ENCODE data around the gene KLF2. TPM values are rescaled to one million over a fixed set of nuclear protein-coding genes. Genes with fewer than 3 reads are reported as not detected.
"Not testable (repeated sequence)": the region's sequence is repeated elsewhere in the genome, so short reads cannot be mapped to it uniquely, and the experiment has no call there.

Gene KLF2
- total RNA-seq, 1 experiment from 2014 or later = 3.0 TPM

GRCh38 chr19:16304511-16304910, 20.1 kb upstream of the KLF2 start:
- in situ Hi-C loops (cut with HindIII; ENCODE audit: low pct_unique_long_range_greater_than_20kb, low sequenced_read_pairs); DNase-seq (ENCODE audit: low read depth): not testable (repeated sequence)

GRCh38 chr19:16305060-16305459, 19.6 kb upstream of the KLF2 start:
- in situ Hi-C loops (cut with HindIII; ENCODE audit: low pct_unique_long_range_greater_than_20kb, low sequenced_read_pairs); DNase-seq (ENCODE audit: low read depth): not testable (repeated sequence)

DNA sequence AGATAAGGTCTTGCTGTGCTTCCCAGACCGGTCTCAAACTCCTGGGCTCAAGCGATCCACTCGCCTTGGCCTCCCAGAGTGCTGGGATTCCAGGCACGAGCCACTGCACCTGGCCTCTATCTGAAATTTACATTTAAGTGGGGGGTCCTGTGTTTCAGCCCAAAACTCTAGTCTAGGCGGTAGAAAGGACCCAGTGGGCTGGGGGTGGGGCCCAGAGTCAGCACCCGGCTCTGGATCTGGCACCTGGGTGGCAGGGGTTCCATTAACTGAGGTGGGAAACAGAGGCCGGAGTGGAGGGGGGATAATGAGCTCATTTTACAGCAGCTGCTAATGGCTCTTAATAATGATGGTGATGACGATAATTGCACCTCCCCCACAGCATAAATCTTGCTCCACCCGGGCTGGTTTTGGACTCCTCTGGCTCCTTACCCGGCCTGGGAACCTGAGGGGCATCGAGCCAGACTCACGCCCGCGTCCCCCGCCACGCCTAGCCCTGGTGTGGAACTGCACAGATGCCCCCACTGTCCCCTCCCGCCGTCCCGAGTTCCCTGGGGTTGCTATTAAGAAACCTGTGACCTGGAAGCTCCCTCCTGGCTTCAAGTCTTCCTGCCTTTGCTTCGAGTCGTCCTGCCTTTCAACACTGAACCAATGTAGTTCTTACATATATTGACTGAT, 17.8 kb upstream of the KLF2 start:
- in situ Hi-C loops (cut with HindIII; ENCODE audit: low pct_unique_long_range_greater_than_20kb, low sequenced_read_pairs) = no loop called here
- DNase-seq (ENCODE audit: low read depth) = no peak

GRCh38 chr19:16308081-16308480, 16.5 kb upstream of the KLF2 start:
- in situ Hi-C loops (cut with HindIII; ENCODE audit: low pct_unique_long_range_greater_than_20kb, low sequenced_read_pairs) = no loop called here

DNA sequence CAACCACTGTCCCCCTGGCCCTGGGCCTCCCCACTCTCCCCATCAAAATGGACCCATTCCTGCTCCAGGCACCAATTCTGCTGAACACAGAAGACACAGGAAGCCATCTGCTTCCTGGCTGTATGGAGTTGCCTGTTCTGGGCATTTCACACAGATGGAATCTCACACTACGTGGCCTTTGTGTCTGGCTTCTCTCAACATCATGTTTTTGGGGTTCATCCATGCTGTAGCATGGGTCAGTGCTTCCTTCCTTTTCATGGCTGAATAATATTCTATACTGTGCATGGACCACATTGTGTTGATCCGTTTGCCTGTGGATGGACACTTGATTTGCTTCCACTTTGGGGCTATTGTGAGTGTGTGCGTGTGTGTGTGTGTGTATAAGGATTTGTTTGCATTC, 15.0 kb upstream of the KLF2 start:
- DNase-seq (ENCODE audit: low read depth) = no peak
- in situ Hi-C loops (cut with HindIII; ENCODE audit: low pct_unique_long_range_greater_than_20kb, low sequenced_read_pairs) = no loop called here

More at GRCh38 chr19:16308081-16308480, 16.5 kb upstream of the KLF2 start:
- DNase-seq (ENCODE audit: low read depth) = no peak

GRCh38 chr19:16315825-16316505, 8.7 kb upstream of the KLF2 start:
- in situ Hi-C loops (cut with HindIII; ENCODE audit: low pct_unique_long_range_greater_than_20kb, low sequenced_read_pairs) = no loop called here
- DNase-seq (ENCODE audit: low read depth) = no peak

GRCh38 chr19:16316506-16316882, 8.1 kb upstream of the KLF2 start:
- no peak for DNase-seq (ENCODE audit: low read depth)
- in situ Hi-C loops (cut with HindIII; ENCODE audit: low pct_unique_long_range_greater_than_20kb, low sequenced_read_pairs) = no loop called here

DNA sequence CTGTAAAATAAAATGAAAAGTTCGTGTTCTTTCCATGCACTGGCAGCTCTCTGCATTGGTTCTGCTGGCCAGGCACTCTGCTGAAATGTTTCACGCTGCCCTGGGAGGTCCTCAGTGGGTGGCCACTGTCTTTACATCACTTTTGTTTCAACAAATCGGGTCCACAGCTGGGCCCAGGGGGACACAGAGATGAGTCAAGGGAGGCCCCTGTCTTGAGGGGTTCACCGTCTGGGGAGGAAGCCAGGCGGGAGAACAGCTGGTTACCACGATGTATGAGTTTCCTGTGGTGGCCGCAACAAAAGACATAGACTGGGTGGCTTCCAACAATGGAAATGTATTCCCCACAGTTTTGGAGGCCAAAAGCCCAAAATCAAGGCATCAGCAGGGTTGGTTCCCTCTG, 5.1 kb upstream of the KLF2 start:
- no peak for DNase-seq (ENCODE audit: low read depth)

GRCh38 chr19:16320987-16321386, 3.6 kb upstream of the KLF2 start:
- no peak for DNase-seq (ENCODE audit: low read depth)
- in situ Hi-C loops (cut with HindIII; ENCODE audit: low pct_unique_long_range_greater_than_20kb, low sequenced_read_pairs) = no loop called here

More for the DNA sequence above, 5.1 kb upstream of the KLF2 start:
- in situ Hi-C loops (cut with HindIII; ENCODE audit: low pct_unique_long_range_greater_than_20kb, low sequenced_read_pairs) = no loop called here

GRCh38 chr19:16325161-16325527, 518 bp downstream of the KLF2 start:
- no peak for DNase-seq (ENCODE audit: low read depth)
- in situ Hi-C loops (cut with HindIII; ENCODE audit: low pct_unique_long_range_greater_than_20kb, low sequenced_read_pairs) = no loop called here

DNA sequence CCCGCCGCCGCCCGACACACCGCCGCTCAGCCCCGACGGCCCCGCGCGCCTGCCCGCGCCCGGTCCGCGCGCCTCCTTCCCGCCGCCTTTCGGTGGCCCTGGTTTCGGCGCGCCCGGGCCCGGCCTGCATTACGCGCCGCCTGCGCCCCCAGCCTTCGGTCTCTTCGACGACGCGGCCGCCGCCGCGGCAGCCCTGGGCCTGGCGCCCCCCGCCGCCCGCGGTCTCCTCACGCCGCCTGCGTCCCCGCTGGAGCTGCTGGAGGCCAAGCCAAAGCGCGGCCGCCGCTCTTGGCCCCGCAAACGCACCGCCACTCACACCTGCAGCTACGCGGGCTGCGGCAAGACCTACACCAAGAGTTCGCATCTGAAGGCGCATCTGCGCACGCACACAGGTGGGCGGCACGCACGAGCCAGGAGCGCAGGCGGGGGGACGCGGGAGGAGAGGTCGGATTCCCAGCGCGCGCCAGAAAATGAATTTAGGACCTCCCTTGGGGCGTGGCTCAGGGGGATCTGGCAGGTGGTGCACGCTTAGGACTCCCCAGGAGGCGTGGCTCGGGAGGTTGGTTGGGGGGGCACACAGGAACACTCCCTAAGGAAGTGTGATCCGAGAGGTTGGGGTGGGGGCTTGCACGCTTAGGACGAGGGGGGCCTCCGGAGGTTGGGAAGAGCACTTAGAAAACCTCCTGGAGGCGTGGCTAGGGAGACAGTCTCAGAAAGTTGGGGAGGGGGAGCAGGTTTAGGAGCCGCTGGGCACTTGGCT, 1.2 kb downstream of the KLF2 start:
- no peak for DNase-seq (ENCODE audit: low read depth)
- in situ Hi-C loops (cut with HindIII; ENCODE audit: low pct_unique_long_range_greater_than_20kb, low sequenced_read_pairs) = no loop called here

GRCh38 chr19:16326401-16327168, 2.0 kb downstream of the KLF2 start:
- no peak for DNase-seq (ENCODE audit: low read depth)
- in situ Hi-C loops (cut with HindIII; ENCODE audit: low pct_unique_long_range_greater_than_20kb, low sequenced_read_pairs) = no loop called here

GRCh38 chr19:16327169-16327475, 2.5 kb downstream of the KLF2 start:
- DNase-seq (ENCODE audit: low read depth) = no peak
- in situ Hi-C loops (cut with HindIII; ENCODE audit: low pct_unique_long_range_greater_than_20kb, low sequenced_read_pairs) = no loop called here

- DNase-seq (ENCODE audit: low read depth) = no peak
- in situ Hi-C loops (cut with HindIII; ENCODE audit: low pct_unique_long_range_greater_than_20kb, low sequenced_read_pairs) = no loop called here
Observed at GRCh38 chr19:16327501-16327900, 2.9 kb downstream of the KLF2 start.

- in situ Hi-C loops (cut with HindIII; ENCODE audit: low pct_unique_long_range_greater_than_20kb, low sequenced_read_pairs) = no loop called here
- no peak for DNase-seq (ENCODE audit: low read depth)
Observed at GRCh38 chr19:16327911-16328823, 3.5 kb downstream of the KLF2 start.

- DNase-seq (ENCODE audit: low read depth) = no peak
- in situ Hi-C loops (cut with HindIII; ENCODE audit: low pct_unique_long_range_greater_than_20kb, low sequenced_read_pairs) = no loop called here
Observed at GRCh38 chr19:16328824-16329482, 4.3 kb downstream of the KLF2 start.

DNA sequence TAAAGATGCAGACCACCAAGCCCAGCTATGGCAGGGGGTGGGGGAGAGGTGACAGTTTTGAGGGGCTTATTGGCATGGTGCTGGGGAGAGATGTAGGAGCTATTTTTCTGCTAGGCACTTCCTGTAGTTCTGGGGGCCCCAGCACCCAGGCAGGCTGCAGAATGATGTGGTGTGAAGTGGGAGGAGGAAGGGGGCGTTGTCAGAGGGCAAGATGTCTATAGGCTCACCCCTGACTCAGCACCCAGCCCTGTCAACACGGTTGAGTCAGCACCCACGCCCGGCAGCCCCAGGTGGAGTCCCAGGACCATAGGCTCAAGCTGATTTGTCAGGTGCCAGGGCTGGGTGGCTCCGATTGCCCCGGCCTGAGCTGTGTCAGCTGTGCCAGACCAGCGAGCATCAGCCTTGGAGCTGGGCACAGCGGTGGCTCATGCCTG, 5.8 kb downstream of the KLF2 start:
- peak; percentile 94 for DNase-seq (ENCODE audit: low read depth)
- in situ Hi-C loops (cut with HindIII; ENCODE audit: low pct_unique_long_range_greater_than_20kb, low sequenced_read_pairs) = no loop called here
